Measurements from ENCODE around the gene DEFB131A. TPM values are rescaled to one million over a fixed set of nuclear protein-coding genes. Genes with fewer than 3 reads are reported as not detected.
"Not testable (repeated sequence)": the region's sequence is repeated elsewhere in the genome, so short reads cannot be mapped to it uniquely, and the experiment has no call there.

The DEFB131A gene
- total RNA-seq, 1 donor from 2014 or later, result not detected

DNA sequence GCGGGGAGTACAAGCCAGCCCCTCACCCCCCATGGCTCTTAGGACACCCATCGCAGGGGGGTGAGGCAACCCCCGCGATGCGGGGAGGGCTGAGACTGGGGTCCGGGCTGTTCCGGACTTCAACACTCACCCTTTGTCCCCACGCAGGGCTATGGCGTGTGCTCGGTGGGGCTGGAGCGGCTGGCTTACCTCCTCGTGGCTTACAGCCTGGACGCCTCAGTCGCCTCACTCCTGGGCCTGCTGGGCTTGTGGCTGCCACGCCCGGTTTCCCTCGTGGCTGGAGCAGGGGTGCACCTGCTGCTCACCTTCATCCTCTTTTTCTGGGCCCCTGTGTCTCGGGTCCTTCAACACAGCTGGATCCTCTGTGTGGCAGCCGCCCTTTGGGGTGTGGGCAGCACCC lies 49.4 kb downstream of the DEFB131A start:
- not testable (repeated sequence) for H3K27me3 ChIP-seq (ENCODE audit: control insufficient read depth in 3 of 3, insufficient read depth in 3 of 3, low read length in 3 of 3); H3K4me1 ChIP-seq (ENCODE audit: control insufficient read depth in 3 of 3, insufficient read depth in 3 of 3, low read length in 3 of 3); H3K9me3 ChIP-seq (ENCODE audit: control insufficient read depth in 3 of 3, low read length in 3 of 3); H3K27ac ChIP-seq (ENCODE audit: low read depth, low read length); H3K9ac ChIP-seq (ENCODE audit: low read depth in 1 of 3, low read length in 3 of 3); H3K4me3 ChIP-seq (ENCODE audit: low read length in 3 of 3); H3K36me3 ChIP-seq (ENCODE audit: control insufficient read depth in 3 of 3, insufficient read depth in 3 of 3, low read length in 3 of 3)

DNA sequence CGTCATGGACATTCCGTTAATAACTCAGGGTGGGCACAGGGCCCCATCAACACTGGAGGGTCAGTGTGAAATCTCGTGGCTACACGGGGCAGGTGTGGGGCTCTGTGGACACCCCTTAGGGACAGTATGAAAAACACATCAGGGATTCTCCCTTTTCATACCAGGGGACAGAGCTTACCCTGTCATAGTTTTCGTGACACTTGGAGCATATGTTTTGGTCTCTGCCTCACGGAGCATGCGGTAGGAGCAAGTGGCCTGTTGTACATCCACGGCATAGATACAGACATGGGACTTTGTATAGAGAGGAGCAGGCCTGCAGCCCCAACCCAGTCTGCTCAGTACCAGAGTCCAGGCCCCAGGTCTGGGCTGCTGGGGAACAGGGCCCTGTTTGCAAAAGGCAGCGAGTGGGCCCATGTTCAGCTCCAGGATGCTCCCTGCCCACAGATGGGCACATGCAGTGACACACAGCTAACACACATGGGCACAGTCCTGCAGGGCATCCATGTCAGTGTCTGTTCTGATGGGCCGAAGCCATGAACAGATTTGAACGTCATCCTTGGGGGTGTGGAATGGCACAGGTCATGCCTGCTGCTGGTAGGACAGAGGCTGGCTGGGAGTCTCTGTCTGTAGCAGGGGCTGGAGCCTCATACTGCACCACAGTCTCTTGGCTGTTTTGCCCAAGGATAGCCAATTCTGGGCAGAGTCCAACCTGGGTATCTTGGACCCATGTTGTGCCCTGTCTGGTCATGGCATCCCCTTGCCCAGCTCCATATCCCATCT lies 50.2 kb downstream of the DEFB131A start:
- H3K9me3 ChIP-seq (ENCODE audit: control insufficient read depth in 3 of 3, low read length in 3 of 3); H3K4me1 ChIP-seq (ENCODE audit: control insufficient read depth in 3 of 3, insufficient read depth in 3 of 3, low read length in 3 of 3); H3K36me3 ChIP-seq (ENCODE audit: control insufficient read depth in 3 of 3, insufficient read depth in 3 of 3, low read length in 3 of 3); H3K9ac ChIP-seq (ENCODE audit: low read depth in 1 of 3, low read length in 3 of 3); H3K4me3 ChIP-seq (ENCODE audit: low read length in 3 of 3); H3K27ac ChIP-seq (ENCODE audit: low read depth, low read length); H3K27me3 ChIP-seq (ENCODE audit: control insufficient read depth in 3 of 3, insufficient read depth in 3 of 3, low read length in 3 of 3): not testable (repeated sequence)

DNA sequence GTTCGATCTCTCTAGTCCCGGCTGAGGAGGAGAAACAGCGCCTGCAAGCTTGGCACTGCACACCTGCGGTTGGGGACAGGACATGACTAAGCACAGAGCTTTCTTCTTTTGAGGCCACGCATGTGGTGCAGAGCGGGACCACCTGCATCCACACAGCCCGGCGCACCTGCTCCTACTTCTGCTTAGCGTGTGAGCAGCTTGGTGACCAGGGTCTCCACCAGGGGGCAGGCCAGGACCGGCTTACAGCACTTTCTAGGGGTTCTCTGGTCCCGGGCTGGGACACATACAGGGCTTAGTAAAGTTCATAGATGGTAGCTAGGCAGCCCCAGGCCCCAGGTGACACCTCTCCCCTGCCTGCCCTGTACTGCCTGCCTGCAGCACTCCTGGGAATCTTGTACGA lies 51.2 kb downstream of the DEFB131A start:
- not testable (repeated sequence) for H3K4me3 ChIP-seq (ENCODE audit: low read length in 3 of 3); H3K9me3 ChIP-seq (ENCODE audit: control insufficient read depth in 3 of 3, low read length in 3 of 3); H3K27me3 ChIP-seq (ENCODE audit: control insufficient read depth in 3 of 3, insufficient read depth in 3 of 3, low read length in 3 of 3); H3K4me1 ChIP-seq (ENCODE audit: control insufficient read depth in 3 of 3, insufficient read depth in 3 of 3, low read length in 3 of 3); H3K9ac ChIP-seq (ENCODE audit: low read depth in 1 of 3, low read length in 3 of 3); H3K27ac ChIP-seq (ENCODE audit: low read depth, low read length); H3K36me3 ChIP-seq (ENCODE audit: control insufficient read depth in 3 of 3, insufficient read depth in 3 of 3, low read length in 3 of 3)

DNA sequence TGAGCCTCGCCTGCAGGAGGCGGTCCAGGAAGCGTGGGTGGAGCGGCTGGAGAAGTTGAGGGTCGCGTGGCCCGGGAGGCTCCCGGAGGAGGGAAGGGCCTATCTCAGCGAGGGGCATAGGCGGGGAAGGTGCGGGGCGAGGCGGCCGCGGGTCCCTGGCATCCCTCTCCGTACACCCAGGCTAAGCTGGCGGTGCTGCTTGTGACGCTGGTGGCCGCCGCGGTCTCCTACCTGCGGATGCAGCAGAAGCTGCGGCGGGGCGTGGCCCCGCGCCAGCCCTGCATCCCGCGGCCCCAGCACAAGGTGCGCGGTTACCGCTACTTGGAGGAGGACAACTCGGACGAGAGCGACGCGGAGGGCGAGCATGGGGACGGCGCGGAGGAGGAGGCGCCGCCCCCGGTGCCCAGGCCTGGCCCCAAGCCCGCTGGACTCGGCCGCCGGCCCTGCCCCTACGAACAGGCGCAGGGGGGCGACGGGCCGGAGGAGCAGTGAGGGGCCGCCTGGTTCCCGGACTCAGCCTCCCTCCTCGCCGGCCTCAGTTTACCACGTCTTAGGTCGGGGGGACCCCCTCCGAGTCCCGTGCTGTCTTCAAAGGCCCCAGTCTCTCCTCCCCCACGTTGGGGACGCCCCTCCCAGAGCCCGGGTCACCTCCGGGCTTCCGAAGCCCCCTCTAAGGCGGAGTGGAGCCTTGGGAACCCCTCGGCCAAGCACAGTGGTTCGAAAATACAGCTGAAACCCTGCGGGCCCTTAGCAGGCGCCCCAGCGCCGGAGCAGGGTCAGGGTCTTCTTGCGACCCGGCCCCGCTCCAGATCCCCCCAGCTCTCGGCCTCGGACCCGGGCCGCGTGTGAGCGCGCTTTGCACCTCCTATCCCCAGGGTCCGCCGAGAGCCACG lies 53.6 kb downstream of the DEFB131A start:
- H3K27me3 ChIP-seq (ENCODE audit: control insufficient read depth in 3 of 3, insufficient read depth in 3 of 3, low read length in 3 of 3); H3K27ac ChIP-seq (ENCODE audit: low read depth, low read length); H3K4me1 ChIP-seq (ENCODE audit: control insufficient read depth in 3 of 3, insufficient read depth in 3 of 3, low read length in 3 of 3): not testable (repeated sequence)

DNA sequence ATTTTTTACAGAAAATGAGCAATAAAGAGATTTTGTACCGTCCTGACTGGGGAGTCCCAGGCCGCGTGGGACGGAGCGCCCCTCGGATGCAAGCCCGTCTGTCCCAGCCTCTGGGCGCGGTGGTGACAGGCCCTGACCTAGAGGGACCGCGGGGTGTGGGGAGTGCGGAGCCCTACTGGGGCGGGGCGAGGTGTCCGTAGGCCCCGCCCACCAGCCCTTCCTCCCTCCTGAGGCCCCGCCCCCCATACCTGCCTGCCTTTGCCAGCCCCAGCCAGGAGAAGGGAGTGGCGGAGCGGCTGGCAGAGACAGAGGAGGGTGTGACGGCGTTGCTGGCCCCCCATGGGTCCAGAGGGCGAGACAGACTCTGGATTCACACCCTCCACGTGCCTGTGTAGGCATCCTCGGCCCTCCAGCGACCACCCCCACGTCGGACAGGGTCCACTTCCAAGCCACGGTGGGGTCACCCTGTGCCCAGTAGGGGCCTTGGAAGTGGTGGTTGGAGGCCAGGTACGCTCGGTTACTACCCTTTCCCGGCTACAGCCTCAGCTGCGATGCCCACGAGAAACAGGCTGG lies 54.3 kb downstream of the DEFB131A start:
- not testable (repeated sequence) for H3K9me3 ChIP-seq (ENCODE audit: control insufficient read depth in 3 of 3, low read length in 3 of 3); H3K9ac ChIP-seq (ENCODE audit: low read depth in 1 of 3, low read length in 3 of 3); H3K36me3 ChIP-seq (ENCODE audit: control insufficient read depth in 3 of 3, insufficient read depth in 3 of 3, low read length in 3 of 3); H3K27ac ChIP-seq (ENCODE audit: low read depth, low read length); H3K4me3 ChIP-seq (ENCODE audit: low read length in 3 of 3); H3K27me3 ChIP-seq (ENCODE audit: control insufficient read depth in 3 of 3, insufficient read depth in 3 of 3, low read length in 3 of 3); H3K4me1 ChIP-seq (ENCODE audit: control insufficient read depth in 3 of 3, insufficient read depth in 3 of 3, low read length in 3 of 3)

More for the DNA sequence above, 53.6 kb downstream of the DEFB131A start:
- H3K4me3 ChIP-seq (ENCODE audit: low read length in 3 of 3); H3K9me3 ChIP-seq (ENCODE audit: control insufficient read depth in 3 of 3, low read length in 3 of 3); H3K9ac ChIP-seq (ENCODE audit: low read depth in 1 of 3, low read length in 3 of 3); H3K36me3 ChIP-seq (ENCODE audit: control insufficient read depth in 3 of 3, insufficient read depth in 3 of 3, low read length in 3 of 3): not testable (repeated sequence)

DNA sequence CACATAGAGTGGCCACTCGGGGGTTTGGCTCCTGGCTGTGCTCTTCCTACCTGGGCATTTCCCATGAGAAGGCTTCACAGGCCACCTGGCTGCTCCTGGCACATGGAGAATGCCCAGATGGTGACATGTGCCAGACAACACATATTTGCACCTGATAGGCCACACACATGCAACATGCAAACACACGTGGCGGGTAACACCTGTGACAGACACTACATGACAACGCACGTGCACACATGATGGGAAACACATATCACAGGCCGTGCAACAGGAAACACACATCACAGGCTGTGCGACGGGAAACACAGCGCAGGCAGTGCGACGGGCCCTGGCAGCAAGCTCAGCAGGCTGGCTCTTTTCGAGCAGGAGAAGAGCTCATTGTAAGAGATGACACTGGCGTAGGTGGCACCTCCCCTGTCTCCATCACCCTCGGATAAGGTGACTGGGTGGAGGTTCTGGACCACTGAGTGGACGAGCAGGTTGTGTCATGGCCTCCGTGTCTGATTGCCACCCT lies 55.8 kb downstream of the DEFB131A start:
- not testable (repeated sequence) for H3K9ac ChIP-seq (ENCODE audit: low read depth in 1 of 3, low read length in 3 of 3); H3K36me3 ChIP-seq (ENCODE audit: control insufficient read depth in 3 of 3, insufficient read depth in 3 of 3, low read length in 3 of 3); H3K27ac ChIP-seq (ENCODE audit: low read depth, low read length); H3K27me3 ChIP-seq (ENCODE audit: control insufficient read depth in 3 of 3, insufficient read depth in 3 of 3, low read length in 3 of 3); H3K4me1 ChIP-seq (ENCODE audit: control insufficient read depth in 3 of 3, insufficient read depth in 3 of 3, low read length in 3 of 3); H3K9me3 ChIP-seq (ENCODE audit: control insufficient read depth in 3 of 3, low read length in 3 of 3); H3K4me3 ChIP-seq (ENCODE audit: low read length in 3 of 3)

Small RNAs within 50 kb of the gene (small RNA-seq; reads per million reads assigned to genes)
- not detected for gene RNA5SP153

Other genes with a start within 250 kb of the DEFB131A start
- gene USP17L10, start 233.8 kb upstream of the DEFB131A start, total RNA-seq, result not detected
- gene USP17L11, start 229.0 kb upstream of the DEFB131A start, total RNA-seq, result not detected
- gene USP17L12, start 224.3 kb upstream of the DEFB131A start, total RNA-seq, result not detected
- not detected for gene USP17L13, start 219.5 kb upstream of the DEFB131A start, total RNA-seq
- not detected for gene USP17L15, start 210.0 kb upstream of the DEFB131A start, total RNA-seq
- gene USP17L17, start 200.5 kb upstream of the DEFB131A start, total RNA-seq, result not detected
- not detected for gene USP17L18, start 195.8 kb upstream of the DEFB131A start, total RNA-seq
- not detected for gene USP17L19, start 191.0 kb upstream of the DEFB131A start, total RNA-seq
- gene USP17L20, start 186.3 kb upstream of the DEFB131A start, total RNA-seq, result not detected
- gene USP17L21, start 181.5 kb upstream of the DEFB131A start, total RNA-seq, result not detected
- gene USP17L22, start 176.8 kb upstream of the DEFB131A start, total RNA-seq, result not detected
- not detected for gene USP17L24, start 119.2 kb upstream of the DEFB131A start, total RNA-seq
- gene USP17L25, start 114.5 kb upstream of the DEFB131A start, total RNA-seq, result not detected
- gene USP17L26, start 109.8 kb upstream of the DEFB131A start, total RNA-seq, result not detected
- not detected for gene USP17L5, start 105.0 kb upstream of the DEFB131A start, total RNA-seq
- gene USP17L27, start 100.3 kb upstream of the DEFB131A start, total RNA-seq, result not detected
- gene USP17L28, start 95.5 kb upstream of the DEFB131A start, total RNA-seq, result not detected
- not detected for gene USP17L29, start 90.8 kb upstream of the DEFB131A start, total RNA-seq
- not detected for gene USP17L30, start 81.3 kb upstream of the DEFB131A start, total RNA-seq